Nucleus accumbens (tissue), 56 donors: Measurements from ENCODE around the gene SPATA16.
"Not testable (repeated sequence)": the region's sequence is repeated elsewhere in the genome, so short reads cannot be mapped to it uniquely, and the experiment has no call there.

Experiments used
- DNase-seq, 56 donors: peaks; one replicate each; lab custom pipeline; 2025; lab: John Stamatoyannopoulos, UW

SPATA16 gene

GRCh38 chr3:173140986-173141385 is at the start of gene SPATA16:
TSS of gene SPATA16 (minus strand) at chr3:173141235. CDS start at chr3:173117731, 23,504 bp downstream.
- DNase-seq, result no peak

- not testable (repeated sequence) for DNase-seq
Measured at GRCh38 chr3:173183022-173183421, 42.0 kb upstream of the SPATA16 start.

- DNase-seq, result no peak
Measured at GRCh38 chr3:173173652-173174051, 32.6 kb upstream of the SPATA16 start.

- not testable (repeated sequence) for DNase-seq
Measured at GRCh38 chr3:173159139-173159538, 18.1 kb upstream of the SPATA16 start.

- DNase-seq, result not testable (repeated sequence)
Measured at GRCh38 chr3:173156533-173156932, 15.5 kb upstream of the SPATA16 start.

- no peak for DNase-seq
Measured at GRCh38 chr3:173153631-173154030, 12.6 kb upstream of the SPATA16 start.

GRCh38 chr3:173139420-173139819 is 1.6 kb downstream of the SPATA16 start:
- DNase-seq, result no peak

- no peak for DNase-seq
Measured at GRCh38 chr3:173138026-173138425, 3.0 kb downstream of the SPATA16 start.

GRCh38 chr3:173135059-173135458 is 6.0 kb downstream of the SPATA16 start:
- no peak for DNase-seq

- no peak for DNase-seq
Measured at GRCh38 chr3:173128633-173129032, 12.4 kb downstream of the SPATA16 start.

GRCh38 chr3:173111321-173111720 is 29.7 kb downstream of the SPATA16 start:
- no peak for DNase-seq

GRCh38 chr3:173109143-173109542 is 31.9 kb downstream of the SPATA16 start:
- DNase-seq, result peak in 14 of 56 donors; percentile 0 to 63 (median 5)

GRCh38 chr3:173103469-173103868 is 37.6 kb downstream of the SPATA16 start:
- no peak for DNase-seq

GRCh38 chr3:173098959-173099358 is 42.1 kb downstream of the SPATA16 start:
- no peak for DNase-seq

- DNase-seq, result no peak
Measured at GRCh38 chr3:173096994-173097785, 43.8 kb downstream of the SPATA16 start.

- no peak for DNase-seq
Measured at GRCh38 chr3:173096140-173096539, 44.9 kb downstream of the SPATA16 start.

- DNase-seq, result no peak
Measured at GRCh38 chr3:173092038-173092437, 49.0 kb downstream of the SPATA16 start.

- no peak for DNase-seq
Measured at GRCh38 chr3:173090492-173090891, 50.5 kb downstream of the SPATA16 start.

- no peak for DNase-seq
Measured at GRCh38 chr3:173089283-173089682, 51.8 kb downstream of the SPATA16 start.

- DNase-seq, result no peak
Measured at GRCh38 chr3:173078525-173078924, 62.5 kb downstream of the SPATA16 start.

- no peak for DNase-seq
Measured at GRCh38 chr3:173066044-173067004, 74.7 kb downstream of the SPATA16 start.
